Activated CD4-positive, alpha-beta T cell treated with anti-CD3 and anti-CD28 coated beads, Interleukin-2, amount 50 U/mL, for 48 hours (primary cell): ENCODE measurements around the gene ZNF789.
"Not testable (repeated sequence)": the region's sequence is repeated elsewhere in the genome, so short reads cannot be mapped to it uniquely, and the experiment has no call there.

Experiments
- DNase-seq, 2 experiments: peaks; one replicate each; pipeline ENCODE4 v3.0.0-alpha.2; 2020

Gene ZNF789

GRCh38 chr7:99472561-99473314, at the start of gene ZNF789:
Gene ZNF789 (plus strand): TSS chr7:99472890. CDS start chr7:99476457, 3,567 bp downstream.
- DNase-seq, result peak; percentile 98 to 99

GRCh38 chr7:99424932-99425730, 47.6 kb upstream of the ZNF789 start:
- DNase-seq, result no peak

GRCh38 chr7:99428972-99429566, 43.6 kb upstream of the ZNF789 start:
- no peak for DNase-seq

GRCh38 chr7:99429756-99430155, 42.9 kb upstream of the ZNF789 start:
- no peak for DNase-seq

- DNase-seq, result not testable (repeated sequence)
Measured at GRCh38 chr7:99431756-99432540, 40.7 kb upstream of the ZNF789 start.

- DNase-seq, result no peak
Measured at GRCh38 chr7:99433158-99433557, 39.5 kb upstream of the ZNF789 start.

GRCh38 chr7:99437946-99438572, 34.6 kb upstream of the ZNF789 start:
- no peak for DNase-seq

- DNase-seq, result peak; percentile 94 to 96
Measured at GRCh38 chr7:99438573-99439480, 33.9 kb upstream of the ZNF789 start, which contains the start of the genes CPSF4 and PTCD1. Gene CPSF4 (plus strand): TSS chr7:99438943. CDS start chr7:99439083, 140 bp downstream. Gene PTCD1 (minus strand): TSS chr7:99438798. CDS start chr7:99435242, 3,556 bp downstream.

GRCh38 chr7:99440195-99440594, 32.5 kb upstream of the ZNF789 start:
- DNase-seq, result no peak

- DNase-seq, result no peak
Measured at GRCh38 chr7:99446096-99446495, 26.6 kb upstream of the ZNF789 start.

GRCh38 chr7:99447943-99448342, 24.7 kb upstream of the ZNF789 start:
- DNase-seq, result no peak

GRCh38 chr7:99448855-99449254, 23.8 kb upstream of the ZNF789 start:
- no peak for DNase-seq

- DNase-seq, result no peak
Measured at GRCh38 chr7:99449326-99449725, 23.4 kb upstream of the ZNF789 start.

- DNase-seq, result no peak
Measured at GRCh38 chr7:99451936-99452335, 20.8 kb upstream of the ZNF789 start.

- DNase-seq, result no peak
Measured at GRCh38 chr7:99452541-99452940, 20.1 kb upstream of the ZNF789 start.

- DNase-seq, result no peak
Measured at GRCh38 chr7:99453105-99453504, 19.6 kb upstream of the ZNF789 start.

- no peak for DNase-seq
Measured at GRCh38 chr7:99455874-99456273, 16.8 kb upstream of the ZNF789 start.

- DNase-seq, result no peak
Measured at GRCh38 chr7:99456288-99456687, 16.4 kb upstream of the ZNF789 start.

- DNase-seq, result no peak
Measured at GRCh38 chr7:99457050-99457649, 15.5 kb upstream of the ZNF789 start.

GRCh38 chr7:99457650-99458493, 14.8 kb upstream of the ZNF789 start:
- DNase-seq, result no peak
